HEK293 (cell line): Measurements from ENCODE around the gene MDP1.

Source experiments
- CTCF ChIA-PET: fragments of 350-600 bp; formaldehyde crosslinking; extraction: SDS; loops from one replicate; lab custom pipeline; 2021; ENCODE audit warnings: antibody characterized with exemption; lab: Yijun Ruan, JAX
- POLR2A ChIA-PET: fragments of 300-600 bp; formaldehyde crosslinking; extraction: SDS; loops from one replicate; lab custom pipeline; 2020; ENCODE audit warnings: antibody characterized with exemption, inconsistent platforms; lab: Yijun Ruan, JAX
- H3K27ac ChIP-seq: fragments of 200-500 bp; sonication (Bioruptor generic); 2 replicates; pipeline ENCODE4 v1.5.1; 2014; ENCODE audit warnings: low read depth, low read length, control low read depth, inconsistent platforms; ENCODE audit errors: extremely low read depth
- H3K36me3 ChIP-seq, 2 experiments: fragments of 200-500 bp in 1 of 2; sonication (Bioruptor generic) in 1 of 2; 1 replicate in 1 of 2; 2 replicates in 1 of 2; pipeline ENCODE4 v1.5.1; 2014 to 2017; ENCODE audit warnings: inconsistent platforms in 2 of 2, low read length in 2 of 2; ENCODE audit not compliant: control insufficient read depth in 2 of 2, insufficient read depth in 1 of 2
- H3K4me1 ChIP-seq: fragments of 200-500 bp; sonication (Bioruptor generic); 2 replicates; pipeline ENCODE4 v1.5.1; 2014; ENCODE audit warnings: mild to moderate bottlenecking, low read length, inconsistent platforms; ENCODE audit not compliant: control insufficient read depth, insufficient read depth
- H3K4me3 ChIP-seq: 2 replicates; pipeline ENCODE4 v1.5.1; 2011; ENCODE audit warnings: low read depth, mild to moderate bottlenecking, control low read depth, low read length, moderate library complexity
- H3K9me3 ChIP-seq: fragments of 200-500 bp; sonication (Bioruptor generic); 2 replicates; pipeline ENCODE4 v1.5.1; 2014; ENCODE audit warnings: low read depth, low read length, inconsistent platforms; ENCODE audit not compliant: control insufficient read depth, insufficient read depth
- KLF10 ChIP-seq: fragments of 450-650 bp; IDR thresholded peaks from 2 replicates; pipeline ENCODE4 v1.5.1; 2018; ENCODE audit warnings: missing biosample characterization, mild to moderate bottlenecking, missing genetic modification characterization
- KLF8 ChIP-seq: fragments of 450-650 bp; formaldehyde crosslinking; IDR thresholded peaks from 2 replicates; pipeline ENCODE4 v1.5.1; 2016; ENCODE audit warnings: missing biosample characterization, missing genetic modification characterization
- PRDM10 ChIP-seq: fragments of 450-650 bp; formaldehyde crosslinking; IDR thresholded peaks from 2 replicates; pipeline ENCODE4 v1.5.1; 2016; ENCODE audit warnings: missing biosample characterization, missing genetic modification characterization
- TRIM28 ChIP-seq: IDR thresholded peaks from 2 replicates; pipeline ENCODE4 v1.6.1; 2011; ENCODE audit warnings: low read length, control low read depth, borderline replicate concordance
- ZNF112 ChIP-seq: fragments of 450-650 bp; formaldehyde crosslinking; IDR thresholded peaks from 2 replicates; pipeline ENCODE4 v1.5.0; 2017; ENCODE audit warnings: missing biosample characterization, missing genetic modification characterization
- ZNF155 ChIP-seq: fragments of 450-650 bp; formaldehyde crosslinking; IDR thresholded peaks from 2 replicates; pipeline ENCODE4 v1.5.1; 2016; ENCODE audit warnings: missing biosample characterization, missing genetic modification characterization
- ZNF394 ChIP-seq: fragments of 450-650 bp; formaldehyde crosslinking; IDR thresholded peaks from 2 replicates; pipeline ENCODE4 v1.5.1; 2016; ENCODE audit warnings: missing biosample characterization, missing genetic modification characterization, mild to moderate bottlenecking, moderate library complexity, borderline replicate concordance
- ZNF544 ChIP-seq: fragments of 450-650 bp; formaldehyde crosslinking; IDR thresholded peaks from 2 replicates; pipeline ENCODE4 v1.5.0; 2017; ENCODE audit warnings: missing biosample characterization, missing genetic modification characterization
- ZNF548 ChIP-seq: fragments of 450-650 bp; formaldehyde crosslinking; IDR thresholded peaks from 2 replicates; pipeline ENCODE4 v1.5.1; 2016; ENCODE audit warnings: missing biosample characterization, missing genetic modification characterization
- ZNF580 ChIP-seq: fragments of 450-650 bp; formaldehyde crosslinking; IDR thresholded peaks from 2 replicates; pipeline ENCODE4 v1.5.1; 2016; ENCODE audit warnings: missing biosample characterization, missing genetic modification characterization
- ZNF670 ChIP-seq: fragments of 450-650 bp; formaldehyde crosslinking; IDR thresholded peaks from 2 replicates; pipeline ENCODE4 v1.5.1; 2016; ENCODE audit warnings: missing biosample characterization, missing genetic modification characterization, low read depth
- ZNF792 ChIP-seq: fragments of 450-650 bp; formaldehyde crosslinking; IDR thresholded peaks from 2 replicates; pipeline ENCODE4 v1.5.1; 2016; ENCODE audit warnings: missing biosample characterization, missing genetic modification characterization
- ZNF830 ChIP-seq: fragments of 450-650 bp; IDR thresholded peaks from 2 replicates; pipeline ENCODE4 v1.5.0; 2018; ENCODE audit warnings: missing biosample characterization, missing genetic modification characterization, low read depth, mild to moderate bottlenecking, moderate library complexity
- ZNF837 ChIP-seq: fragments of 450-650 bp; formaldehyde crosslinking; IDR thresholded peaks from 2 replicates; pipeline ENCODE4 v1.5.1; 2016; ENCODE audit warnings: missing biosample characterization, missing genetic modification characterization
- ZNF843 ChIP-seq: fragments of 450-650 bp; formaldehyde crosslinking; IDR thresholded peaks from 2 replicates; pipeline ENCODE4 v1.5.1; 2016; ENCODE audit warnings: missing biosample characterization, missing genetic modification characterization
- TF ChIP-seq, protein P1 (sequence below): fragments of 450-650 bp; formaldehyde crosslinking; IDR thresholded peaks from 2 replicates; pipeline ENCODE4 v1.5.0; 2017; ENCODE audit warnings: missing biosample characterization, missing genetic modification characterization, borderline replicate concordance
- TF ChIP-seq, protein P2 (sequence below): fragments of 450-650 bp; formaldehyde crosslinking; IDR thresholded peaks from 2 replicates; pipeline ENCODE4 v1.5.1; 2016; ENCODE audit warnings: missing biosample characterization, missing genetic modification characterization
- TF ChIP-seq, protein P3 (sequence below): fragments of 450-650 bp; formaldehyde crosslinking; conservative IDR thresholded peaks from 2 replicates; pipeline ENCODE4 v1.5.1; 2016; ENCODE audit warnings: low read depth, missing biosample characterization, missing genetic modification characterization

Gene MDP1

DNA sequence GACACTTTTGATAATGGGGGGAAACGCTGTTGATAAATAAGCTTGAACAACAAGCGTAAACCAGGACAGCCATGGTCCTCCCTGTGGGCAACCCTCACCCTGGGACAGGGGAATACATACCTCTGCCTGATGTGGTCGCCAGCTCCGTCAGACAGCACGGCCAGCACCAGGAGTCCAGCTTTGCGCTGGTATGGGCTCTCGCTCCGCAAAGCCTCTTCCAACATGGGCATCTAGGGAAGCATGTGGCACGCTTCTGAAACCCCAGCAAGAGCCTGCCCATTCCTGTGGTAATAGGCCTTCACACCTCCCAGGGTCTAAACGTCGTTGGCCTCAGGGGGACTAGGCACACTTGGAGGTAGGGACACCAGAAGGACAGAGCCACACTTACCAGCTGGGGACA, 30.1 kb downstream of the MDP1 start:
- ChIA-PET POLR2A (interaction anchor here (0.7 to 1.0 kb wide), 2 partner anchors 10 to 15 kb away, joined by 4 to 8 read pairs; no protein-coding TSS in a partner anchor), CTCF (interaction anchor here (0.6 to 2.2 kb wide), 3 partner anchors 24 to 111 kb away, joined by 3 to 8 read pairs (median 5); partner anchors contain the start of gene IRF9)
- no peak for TF ChIP-seq KLF8 (tag by site-specific recombination)
- TF ChIP-seq ZNF830 = no peak
- no peak for TF ChIP-seq ZNF837 (tag by site-specific recombination)
- no peak for TF ChIP-seq ZNF394 (tag by site-specific recombination)
- TF ChIP-seq PRDM10 (tag by site-specific recombination) = no peak
- TF ChIP-seq, protein P1, sequence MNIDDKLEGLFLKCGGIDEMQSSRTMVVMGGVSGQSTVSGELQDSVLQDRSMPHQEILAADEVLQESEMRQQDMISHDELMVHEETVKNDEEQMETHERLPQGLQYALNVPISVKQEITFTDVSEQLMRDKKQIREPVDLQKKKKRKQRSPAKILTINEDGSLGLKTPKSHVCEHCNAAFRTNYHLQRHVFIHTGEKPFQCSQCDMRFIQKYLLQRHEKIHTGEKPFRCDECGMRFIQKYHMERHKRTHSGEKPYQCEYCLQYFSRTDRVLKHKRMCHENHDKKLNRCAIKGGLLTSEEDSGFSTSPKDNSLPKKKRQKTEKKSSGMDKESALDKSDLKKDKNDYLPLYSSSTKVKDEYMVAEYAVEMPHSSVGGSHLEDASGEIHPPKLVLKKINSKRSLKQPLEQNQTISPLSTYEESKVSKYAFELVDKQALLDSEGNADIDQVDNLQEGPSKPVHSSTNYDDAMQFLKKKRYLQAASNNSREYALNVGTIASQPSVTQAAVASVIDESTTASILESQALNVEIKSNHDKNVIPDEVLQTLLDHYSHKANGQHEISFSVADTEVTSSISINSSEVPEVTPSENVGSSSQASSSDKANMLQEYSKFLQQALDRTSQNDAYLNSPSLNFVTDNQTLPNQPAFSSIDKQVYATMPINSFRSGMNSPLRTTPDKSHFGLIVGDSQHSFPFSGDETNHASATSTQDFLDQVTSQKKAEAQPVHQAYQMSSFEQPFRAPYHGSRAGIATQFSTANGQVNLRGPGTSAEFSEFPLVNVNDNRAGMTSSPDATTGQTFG (tag by site-specific recombination) = no peak
- no peak for TF ChIP-seq ZNF155
- TF ChIP-seq ZNF670 = no peak
- TF ChIP-seq KLF10 (tag by site-specific recombination) = no peak
- no peak for TF ChIP-seq ZNF792
- no peak for TF ChIP-seq ZNF580
- no peak for TF ChIP-seq ZNF112 (tag by site-specific recombination)
- no peak for TF ChIP-seq ZNF548
- TF ChIP-seq, protein P2, sequence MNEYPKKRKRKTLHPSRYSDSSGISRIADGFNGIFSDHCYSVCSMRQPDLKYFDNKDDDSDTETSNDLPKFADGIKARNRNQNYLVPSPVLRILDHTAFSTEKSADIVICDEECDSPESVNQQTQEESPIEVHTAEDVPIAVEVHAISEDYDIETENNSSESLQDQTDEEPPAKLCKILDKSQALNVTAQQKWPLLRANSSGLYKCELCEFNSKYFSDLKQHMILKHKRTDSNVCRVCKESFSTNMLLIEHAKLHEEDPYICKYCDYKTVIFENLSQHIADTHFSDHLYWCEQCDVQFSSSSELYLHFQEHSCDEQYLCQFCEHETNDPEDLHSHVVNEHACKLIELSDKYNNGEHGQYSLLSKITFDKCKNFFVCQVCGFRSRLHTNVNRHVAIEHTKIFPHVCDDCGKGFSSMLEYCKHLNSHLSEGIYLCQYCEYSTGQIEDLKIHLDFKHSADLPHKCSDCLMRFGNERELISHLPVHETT (tag by site-specific recombination) = no peak
- no peak for TF ChIP-seq TRIM28
- no peak for TF ChIP-seq ZNF843 (tag by site-specific recombination)
- TF ChIP-seq, protein P3, sequence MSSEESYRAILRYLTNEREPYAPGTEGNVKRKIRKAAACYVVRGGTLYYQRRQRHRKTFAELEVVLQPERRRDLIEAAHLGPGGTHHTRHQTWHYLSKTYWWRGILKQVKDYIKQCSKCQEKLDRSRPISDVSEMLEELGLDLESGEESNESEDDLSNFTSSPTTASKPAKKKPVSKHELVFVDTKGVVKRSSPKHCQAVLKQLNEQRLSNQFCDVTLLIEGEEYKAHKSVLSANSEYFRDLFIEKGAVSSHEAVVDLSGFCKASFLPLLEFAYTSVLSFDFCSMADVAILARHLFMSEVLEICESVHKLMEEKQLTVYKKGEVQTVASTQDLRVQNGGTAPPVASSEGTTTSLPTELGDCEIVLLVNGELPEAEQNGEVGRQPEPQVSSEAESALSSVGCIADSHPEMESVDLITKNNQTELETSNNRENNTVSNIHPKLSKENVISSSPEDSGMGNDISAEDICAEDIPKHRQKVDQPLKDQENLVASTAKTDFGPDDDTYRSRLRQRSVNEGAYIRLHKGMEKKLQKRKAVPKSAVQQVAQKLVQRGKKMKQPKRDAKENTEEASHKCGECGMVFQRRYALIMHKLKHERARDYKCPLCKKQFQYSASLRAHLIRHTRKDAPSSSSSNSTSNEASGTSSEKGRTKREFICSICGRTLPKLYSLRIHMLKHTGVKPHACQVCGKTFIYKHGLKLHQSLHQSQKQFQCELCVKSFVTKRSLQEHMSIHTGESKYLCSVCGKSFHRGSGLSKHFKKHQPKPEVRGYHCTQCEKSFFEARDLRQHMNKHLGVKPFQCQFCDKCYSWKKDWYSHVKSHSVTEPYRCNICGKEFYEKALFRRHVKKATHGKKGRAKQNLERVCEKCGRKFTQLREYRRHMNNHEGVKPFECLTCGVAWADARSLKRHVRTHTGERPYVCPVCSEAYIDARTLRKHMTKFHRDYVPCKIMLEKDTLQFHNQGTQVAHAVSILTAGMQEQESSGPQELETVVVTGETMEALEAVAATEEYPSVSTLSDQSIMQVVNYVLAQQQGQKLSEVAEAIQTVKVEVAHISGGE (tag by site-specific recombination) = no peak
- no peak for TF ChIP-seq ZNF544 (tag by site-specific recombination)
- Histone ChIP-seq H3K9me3 (no peaks in the 10 kb centered on the region), H3K27ac (no peak overlapping the region), H3K4me1 (peaks cover 7% of the 10 kb centered on the region; the same call in 1 of the 2 replicates), H3K36me3 (peaks cover 0 to 83% of the 10 kb centered on the region in 2 experiments; a peak in 2 of 3 replicates), H3K4me3 (no peak overlapping the region)
